Measurements from ENCODE around the gene ST6GAL1. TPM values are rescaled to one million over a fixed set of nuclear protein-coding genes. Genes with fewer than 3 reads are reported as not detected.

Gene ST6GAL1
- total RNA-seq, 4 donors from 2014 or later = 51.3 to 113 (median 65.5) TPM

DNA sequence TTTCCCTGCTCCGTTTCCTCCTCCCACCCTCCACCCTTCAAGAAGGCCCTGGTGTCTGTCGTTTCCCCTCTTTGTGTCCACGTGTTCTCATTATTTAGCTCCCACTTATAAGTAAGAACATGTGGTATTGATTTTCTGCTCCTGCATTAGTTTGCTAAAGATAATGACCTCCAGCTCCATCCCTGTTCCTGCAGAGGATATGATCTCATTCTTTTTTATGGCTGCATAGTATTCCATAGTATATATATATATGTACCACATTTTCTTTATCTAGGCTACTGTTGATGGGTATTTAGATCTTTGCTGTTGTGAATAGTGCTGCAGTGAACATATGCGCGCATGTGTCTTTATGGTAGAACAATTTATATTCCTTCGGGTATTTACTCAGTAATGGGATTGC lies 4.8 kb downstream of the ST6GAL1 start:
- TF ChIP-seq, protein P1, sequence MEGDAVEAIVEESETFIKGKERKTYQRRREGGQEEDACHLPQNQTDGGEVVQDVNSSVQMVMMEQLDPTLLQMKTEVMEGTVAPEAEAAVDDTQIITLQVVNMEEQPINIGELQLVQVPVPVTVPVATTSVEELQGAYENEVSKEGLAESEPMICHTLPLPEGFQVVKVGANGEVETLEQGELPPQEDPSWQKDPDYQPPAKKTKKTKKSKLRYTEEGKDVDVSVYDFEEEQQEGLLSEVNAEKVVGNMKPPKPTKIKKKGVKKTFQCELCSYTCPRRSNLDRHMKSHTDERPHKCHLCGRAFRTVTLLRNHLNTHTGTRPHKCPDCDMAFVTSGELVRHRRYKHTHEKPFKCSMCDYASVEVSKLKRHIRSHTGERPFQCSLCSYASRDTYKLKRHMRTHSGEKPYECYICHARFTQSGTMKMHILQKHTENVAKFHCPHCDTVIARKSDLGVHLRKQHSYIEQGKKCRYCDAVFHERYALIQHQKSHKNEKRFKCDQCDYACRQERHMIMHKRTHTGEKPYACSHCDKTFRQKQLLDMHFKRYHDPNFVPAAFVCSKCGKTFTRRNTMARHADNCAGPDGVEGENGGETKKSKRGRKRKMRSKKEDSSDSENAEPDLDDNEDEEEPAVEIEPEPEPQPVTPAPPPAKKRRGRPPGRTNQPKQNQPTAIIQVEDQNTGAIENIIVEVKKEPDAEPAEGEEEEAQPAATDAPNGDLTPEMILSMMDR (IDR thresholded peaks at IDR 0.05) = no peak
- no peak for ATAC-seq (ENCODE audit: low FRiP score)
- DNase-seq (ENCODE audit: low spot score) = no peak

DNA sequence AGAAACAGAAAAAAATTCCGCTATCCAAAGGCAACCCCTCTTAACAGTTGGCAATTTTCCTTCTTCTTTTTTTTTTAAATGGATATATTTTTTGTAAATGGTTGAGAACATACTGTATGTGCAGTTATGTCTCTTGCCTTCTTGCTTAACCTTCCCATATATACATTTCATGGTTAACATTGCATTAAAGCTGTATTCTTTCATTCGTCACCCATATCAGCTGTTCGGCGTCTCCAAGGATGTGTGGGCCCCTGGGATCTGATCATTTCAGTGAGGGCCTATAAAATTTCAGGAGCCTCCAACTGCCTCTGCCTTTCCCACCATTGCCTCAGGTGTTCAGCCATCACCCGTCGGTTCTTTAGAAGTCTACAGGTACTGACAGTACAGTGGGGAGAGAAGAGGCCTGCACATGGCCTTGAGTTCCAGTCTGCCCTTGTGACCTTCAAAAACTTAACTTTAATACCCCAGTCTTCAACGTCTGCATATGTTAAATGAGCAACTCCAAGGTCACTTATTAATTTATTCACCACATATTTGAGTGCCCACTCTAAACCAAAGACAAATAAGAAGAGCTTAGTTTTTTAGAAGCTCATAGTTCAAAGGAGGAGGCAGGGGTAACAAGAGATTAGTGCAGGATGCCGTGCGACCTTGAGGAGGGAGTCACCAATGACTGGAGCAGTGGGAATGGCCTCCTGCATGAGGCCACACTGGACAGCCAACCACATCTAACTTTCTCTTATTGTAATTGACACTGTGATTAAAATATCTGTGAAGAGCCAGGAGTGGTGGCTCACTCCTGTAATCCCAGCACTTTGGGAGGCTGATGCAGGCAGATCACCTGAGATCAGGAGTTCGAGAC lies 6.9 kb downstream of the ST6GAL1 start:
- no peak for ATAC-seq (ENCODE audit: low FRiP score)
- DNase-seq (ENCODE audit: low spot score) = no peak
- TF ChIP-seq, protein P1 (IDR thresholded peaks at IDR 0.05) = no peak

DNA sequence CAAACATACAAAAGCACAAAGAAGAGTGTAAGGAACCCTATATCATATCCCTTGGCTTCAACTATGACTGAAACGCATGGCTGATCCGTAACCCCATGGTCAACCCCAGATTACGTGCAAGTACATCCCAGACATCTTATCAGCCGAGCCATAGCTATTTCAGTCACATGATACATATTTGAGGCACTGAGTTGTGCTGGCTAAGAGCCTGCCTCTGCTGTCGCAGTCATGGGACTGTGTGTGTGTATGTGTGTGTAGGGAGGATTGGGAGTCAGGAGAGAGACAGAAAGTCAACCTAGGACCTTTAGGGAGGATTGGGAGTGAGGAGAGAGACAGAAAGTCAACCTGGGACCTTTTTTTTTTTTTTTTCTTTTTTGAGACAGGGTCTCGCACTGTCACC lies 8.4 kb downstream of the ST6GAL1 start:
- DNase-seq (ENCODE audit: low spot score) = no peak
- TF ChIP-seq, protein P1 (IDR thresholded peaks at IDR 0.05) = no peak
- no peak for ATAC-seq (ENCODE audit: low FRiP score)

DNA sequence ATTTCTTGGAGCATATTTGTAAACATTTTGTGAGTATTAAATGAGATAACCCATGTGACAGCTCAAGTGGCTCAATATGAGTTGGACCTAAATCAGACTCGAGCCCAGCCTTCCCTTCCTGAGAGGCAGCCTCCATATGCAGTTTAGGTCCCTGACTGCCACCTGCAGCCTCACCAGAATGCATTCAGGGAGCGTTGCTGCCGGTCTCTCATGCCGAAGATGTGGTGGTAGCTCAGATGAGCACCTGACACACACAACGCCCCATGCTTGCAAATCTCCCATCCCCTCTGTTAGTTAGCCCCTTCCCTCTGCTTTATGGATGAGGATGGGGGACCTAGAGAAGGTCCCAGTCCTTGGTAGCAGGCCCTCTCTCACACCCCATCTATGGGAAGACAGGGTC lies 9.2 kb downstream of the ST6GAL1 start:
- TF ChIP-seq, protein P1 (IDR thresholded peaks at IDR 0.05) = no peak
- no peak for DNase-seq (ENCODE audit: low spot score)
- no peak for ATAC-seq (ENCODE audit: low FRiP score)

DNA sequence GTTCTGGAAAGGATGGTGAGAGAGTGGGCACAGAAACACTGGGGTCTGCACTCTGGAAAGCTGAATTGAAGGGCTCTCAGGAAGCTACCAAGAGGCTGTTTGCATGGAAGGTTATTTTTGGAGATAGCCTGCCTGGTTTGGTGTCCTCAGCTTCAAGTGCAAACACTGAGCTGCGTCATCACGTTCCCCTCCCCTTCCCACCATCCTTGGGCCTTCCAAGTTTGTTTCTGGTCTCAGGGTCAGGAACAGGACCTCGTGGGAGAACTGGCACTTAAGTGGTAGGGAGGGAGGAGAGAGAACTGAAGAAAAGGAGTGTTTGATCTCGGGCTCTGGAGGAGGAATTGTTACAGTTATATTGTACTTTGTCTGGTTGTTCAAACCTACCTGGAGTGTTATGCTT lies 10.6 kb downstream of the ST6GAL1 start:
- TF ChIP-seq, protein P1 (IDR thresholded peaks at IDR 0.05) = no peak
- no peak for DNase-seq (ENCODE audit: low spot score)

DNA sequence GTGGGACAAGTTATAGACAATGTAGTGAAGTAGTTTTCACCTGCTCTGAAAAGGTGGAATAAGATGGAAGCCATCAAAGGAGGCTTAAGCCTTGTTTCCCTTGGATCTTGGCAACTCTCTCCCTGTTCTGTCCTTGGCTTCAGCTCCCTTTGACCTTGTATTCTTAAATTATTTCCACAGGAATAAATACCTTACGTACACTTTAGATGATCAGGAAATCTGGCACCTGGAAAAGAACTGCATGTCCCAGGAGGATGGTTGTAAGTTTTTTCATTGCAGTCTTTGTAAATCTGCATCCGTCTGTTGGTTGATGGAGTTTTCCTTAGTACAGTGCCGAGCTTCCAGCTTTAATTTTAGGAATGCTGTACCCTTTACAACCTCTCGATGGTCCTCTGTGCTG lies 11.8 kb downstream of the ST6GAL1 start:
- no peak for DNase-seq (ENCODE audit: low spot score)
- ATAC-seq (ENCODE audit: low FRiP score) = no peak
- TF ChIP-seq, protein P1 (IDR thresholded peaks at IDR 0.05) = no peak

More for the DNA sequence above, 10.6 kb downstream of the ST6GAL1 start:
- ATAC-seq (ENCODE audit: low FRiP score) = no peak

DNA sequence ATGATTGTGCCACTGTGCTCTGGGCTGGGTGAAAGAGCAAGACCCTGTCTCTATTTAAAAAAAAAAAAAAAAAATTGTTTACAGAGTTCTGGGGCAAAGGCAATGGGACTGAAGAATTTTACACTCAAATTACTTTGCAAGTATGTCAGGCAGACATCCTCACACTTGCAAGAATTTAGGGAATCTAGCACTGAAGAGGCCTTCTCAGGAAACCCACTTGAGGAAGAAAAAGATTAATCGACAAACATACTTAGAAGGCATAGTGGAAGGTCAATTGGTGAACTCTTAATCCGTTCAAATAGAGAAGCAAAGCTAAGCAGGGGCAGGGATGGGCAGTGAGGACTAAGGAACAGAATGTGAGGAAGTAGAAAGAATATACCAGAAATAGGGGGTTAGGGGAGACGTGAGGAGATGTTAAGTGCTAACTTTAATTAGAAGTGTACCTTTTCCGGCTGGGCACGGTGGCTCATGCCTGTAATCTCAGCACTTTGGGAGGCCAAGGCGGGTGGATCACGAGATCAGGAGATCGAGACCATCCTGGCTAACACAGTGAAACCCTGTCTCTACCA lies 15.0 kb downstream of the ST6GAL1 start:
- ATAC-seq (ENCODE audit: low FRiP score) (no peak), DNase-seq (ENCODE audit: low spot score) (no peak)
- TF ChIP-seq, protein P1 (IDR thresholded peaks at IDR 0.05) = no peak
